Panc1 (cell line): Measurements from ENCODE around the gene DUS1L. TPM values are rescaled to one million over a fixed set of nuclear protein-coding genes. Genes with fewer than 3 reads are reported as not detected.

Experiments
- ATAC-seq: fragments of 200-7000 bp; cut with Tn5 transposase; 2 replicates; pipeline ENCODE4 v1.9.1; 2020; ENCODE audit warnings: mild to moderate bottlenecking, moderate library complexity
- BruUV-seq: library from RNA; stranded (reverse); fragments of 400-500 nt; replicated peaks from 2 replicates; lab custom pipeline; 2021; lab: Mats Ljungman, UMichigan
- CTCF ChIA-PET: fragments of 300-600 bp; sonication (Branson Sonifier 250); formaldehyde crosslinking; loops from one replicate; lab custom pipeline; 2022; ENCODE audit warnings: antibody characterized with exemption; lab: Charles Lee
- POLR2A ChIA-PET: fragments of 300-600 bp; sonication (Branson Sonifier 250); formaldehyde crosslinking; loops from one replicate; lab custom pipeline; 2022; ENCODE audit warnings: antibody characterized with exemption; lab: Charles Lee
- DNase-seq: peaks from one replicate; pipeline ENCODE4 v3.0.0-alpha.2; 2010; ENCODE audit warnings: low read depth, low spot score
- H3K27ac ChIP-seq: 2 replicates; pipeline ENCODE4 v1.5.1; 2011; ENCODE audit warnings: mild to moderate bottlenecking, low read length, inconsistent platforms
- H3K27me3 ChIP-seq: fragments of 200-500 bp; sonication (Bioruptor generic); 2 replicates; pipeline ENCODE4 v1.6.0; 2014; ENCODE audit warnings: low read length, inconsistent platforms; ENCODE audit not compliant: control insufficient read depth, insufficient read depth
- H3K36me3 ChIP-seq: fragments of 200-500 bp; sonication (Bioruptor generic); 2 replicates; pipeline ENCODE4 v1.5.1; 2014; ENCODE audit warnings: inconsistent platforms, mild to moderate bottlenecking, low read length, moderate library complexity; ENCODE audit not compliant: control insufficient read depth, insufficient read depth
- H3K4me1 ChIP-seq: 2 replicates; pipeline ENCODE4 v1.5.1; 2011; ENCODE audit warnings: inconsistent platforms, mild to moderate bottlenecking, low read length, moderate library complexity; ENCODE audit not compliant: control insufficient read depth, insufficient read depth
- H3K4me3 ChIP-seq, 2 experiments: 2 replicates each; pipeline ENCODE4 v1.5.1; 2011 to 2012; ENCODE audit warnings: low read depth in 2 of 2, low read length in 2 of 2, mild to moderate bottlenecking in 2 of 2, inconsistent platforms in 1 of 2, moderate library complexity in 1 of 2
- H3K9me3 ChIP-seq: fragments of 200-500 bp; sonication (Bioruptor generic); 2 replicates; pipeline ENCODE4 v1.5.1; 2014; ENCODE audit warnings: low read depth, mild to moderate bottlenecking, inconsistent platforms, low read length, moderate library complexity; ENCODE audit not compliant: control insufficient read depth, insufficient read depth
- CTCF ChIP-seq: fragments of 450-650 bp; IDR thresholded peaks from 2 replicates; pipeline ENCODE4 v1.5.1; 2017; ENCODE audit warnings: mild to moderate bottlenecking
- POLR2AphosphoS5 ChIP-seq: IDR thresholded peaks from 2 replicates; pipeline ENCODE4 v1.6.1; 2012; ENCODE audit warnings: mild to moderate bottlenecking, low read depth, low read length, moderate library complexity
- REST ChIP-seq, 2 experiments: IDR thresholded peaks; 2 replicates each; pipeline ENCODE4 v1.6.1; 2011 to 2012; ENCODE audit warnings: low read depth in 2 of 2, control low read depth in 1 of 2, low read length in 1 of 2, mild to moderate bottlenecking in 1 of 2, moderate library complexity in 1 of 2; ENCODE audit not compliant: insufficient read depth in 1 of 2
- SIN3A ChIP-seq: IDR thresholded peaks from 2 replicates; pipeline ENCODE4 v1.6.1; 2012; ENCODE audit warnings: low read depth, mild to moderate bottlenecking, low read length, moderate library complexity, borderline replicate concordance; ENCODE audit not compliant: insufficient read depth
- TCF7L2 ChIP-seq: IDR thresholded peaks from 2 replicates; pipeline ENCODE4 v1.6.1; 2011; ENCODE audit warnings: mild to moderate bottlenecking, low read depth, low read length, inconsistent platforms
- in situ Hi-C: cut with HindIII; loops from 2 replicates; pipeline ENCODE4 v1.10.0; 2016; ENCODE audit warnings: low sequenced_read_pairs, low pct_unique_long_range_greater_than_20kb
- intact Hi-C: fragments of 100-400 bp; cut with micrococcal nuclease; formaldehyde crosslinking; loops from one replicate; pipeline ENCODE4 v1.10.0; 2022; ENCODE audit not compliant: unreplicated experiment
- total RNA-seq: library from RNA; stranded (reverse); gene quantifications from one replicate; pipeline ENCODE4 v1.2.1, GENCODE V29; 2021; ENCODE audit not compliant: unreplicated experiment

The DUS1L gene
- total RNA-seq, 1 experiment from 2014 or later = 115 TPM

GRCh38 chr17:82050152-82050760 is 15.3 kb downstream of the DUS1L start:
- ChIA-PET POLR2A (no interaction called here), CTCF (no interaction called here)
- no TSS peak for BruUV-seq
- Histone ChIP-seq H3K9me3 (no peaks in the 10 kb centered on the region), H3K4me3 (peak overlapping the region; percentile 85 to 99), H3K27me3 (no peaks in the 10 kb centered on the region), H3K36me3 (peaks cover 7% of the 10 kb centered on the region), H3K27ac (peak overlapping the region; percentile 73), H3K4me1 (peaks cover 19% of the 10 kb centered on the region)
- intact Hi-C loops = no loop called here
- ATAC-seq (no peak), DNase-seq (no peak)
- in situ Hi-C loops = loop anchor here (10.0 kb wide), 1 partner anchor 85 kb away; no protein-coding TSS in a partner anchor
- no peak for TF ChIP-seq TCF7L2
- TF ChIP-seq POLR2AphosphoS5 = no peak
- no peak for TF ChIP-seq REST (IDR thresholded peaks at IDR 0.05; ENCODE audit: insufficient read depth in 1 of 2, low read depth in 2 of 2, low read length in 1 of 2)
- no peak for TF ChIP-seq CTCF
- no peak for TF ChIP-seq SIN3A

- Histone ChIP-seq H3K27me3 (no peaks in the 10 kb centered on the region), H3K27ac (no peak overlapping the region), H3K36me3 (peaks cover 6% of the 10 kb centered on the region; the same call in 1 of the 2 replicates), H3K4me3 (no peak overlapping the region), H3K4me1 (peaks cover 17% of the 10 kb centered on the region; the same call in 1 of the 2 replicates), H3K9me3 (no peaks in the 10 kb centered on the region)
- no peak for ATAC-seq
- POLR2A ChIA-PET = no interaction called here
- BruUV-seq = no TSS peak
- CTCF ChIA-PET = no interaction called here
- intact Hi-C loops = no loop called here
- DNase-seq = no peak
- in situ Hi-C loops = no loop called here
- TF ChIP-seq REST (IDR thresholded peaks at IDR 0.05; ENCODE audit: insufficient read depth in 1 of 2, low read depth in 2 of 2, low read length in 1 of 2) (no peak), SIN3A (no peak), CTCF (no peak), TCF7L2 (no peak), POLR2AphosphoS5 (no peak)
Observed at GRCh38 chr17:82049521-82049971, 16.1 kb downstream of the DUS1L start.
